ENCODE data around the gene USP44. TPM values are rescaled to one million over a fixed set of nuclear protein-coding genes. Genes with fewer than 3 reads are reported as not detected.

The USP44 gene
- total RNA-seq, 2 donors from 2014 or later: 0.82 to 0.93 TPM

DNA sequence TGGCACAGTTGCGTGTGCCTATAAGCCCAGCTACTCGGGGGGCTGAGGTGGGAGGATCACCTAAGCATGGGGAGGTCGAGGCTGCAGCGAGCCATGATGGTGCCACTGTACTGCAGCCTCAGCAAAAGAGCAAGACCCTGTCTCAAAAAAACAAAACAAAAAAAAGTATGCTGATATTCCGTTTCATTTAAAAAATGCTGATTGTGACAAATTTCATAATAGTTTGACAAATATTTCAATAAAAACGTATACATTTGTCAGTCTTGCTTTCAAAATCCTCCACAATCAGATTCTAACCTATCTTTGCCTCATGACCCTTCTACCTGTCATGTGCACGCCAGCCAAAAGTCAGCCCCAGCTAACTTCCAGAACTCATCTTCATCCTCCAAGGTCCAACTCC lies 9.8 kb downstream of the USP44 start:
- Mint-ChIP-seq H3K27me3 (peaks cover under 1% of the 10 kb centered on the region), H3K9me3 (no peaks in the 10 kb centered on the region)

DNA sequence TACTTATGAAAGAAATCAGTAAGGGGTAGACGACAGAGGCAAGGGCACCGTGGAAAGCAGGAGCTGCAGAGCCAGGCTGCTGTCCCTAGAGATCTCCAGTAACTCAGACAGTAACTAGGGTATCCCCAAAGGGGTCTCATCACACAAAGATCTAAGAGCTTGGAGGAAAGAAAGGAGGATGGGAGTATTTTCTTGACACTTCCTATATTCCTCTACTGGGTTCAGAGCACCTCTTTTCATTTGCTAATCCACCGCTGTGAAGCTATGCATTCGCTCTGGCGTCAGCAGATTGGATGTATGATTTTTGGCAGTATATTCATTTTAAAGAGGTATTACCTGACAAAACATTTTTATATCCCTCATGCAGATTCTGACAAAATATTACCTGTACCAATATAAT lies 12.6 kb downstream of the USP44 start:
- Mint-ChIP-seq H3K9me3 (no peaks in the 10 kb centered on the region), H3K36me3 (ENCODE audit: low read depth) (no peaks in the 10 kb centered on the region), H3K27ac (no peak overlapping the region), H3K4me3 (no peak overlapping the region), H3K27me3 (no peaks in the 10 kb centered on the region), H3K4me1 (no peaks in the 10 kb centered on the region)
- ATAC-seq (replicated peaks): no peak

More for the DNA sequence above, 9.8 kb downstream of the USP44 start:
- H3K4me1 Mint-ChIP-seq: no peaks in the 10 kb centered on the region
- ATAC-seq (replicated peaks): no peak
- H3K27ac Mint-ChIP-seq: no peak overlapping the region
- no peak overlapping the region for H3K4me3 Mint-ChIP-seq
- no peaks in the 10 kb centered on the region for H3K36me3 Mint-ChIP-seq (ENCODE audit: low read depth)

DNA sequence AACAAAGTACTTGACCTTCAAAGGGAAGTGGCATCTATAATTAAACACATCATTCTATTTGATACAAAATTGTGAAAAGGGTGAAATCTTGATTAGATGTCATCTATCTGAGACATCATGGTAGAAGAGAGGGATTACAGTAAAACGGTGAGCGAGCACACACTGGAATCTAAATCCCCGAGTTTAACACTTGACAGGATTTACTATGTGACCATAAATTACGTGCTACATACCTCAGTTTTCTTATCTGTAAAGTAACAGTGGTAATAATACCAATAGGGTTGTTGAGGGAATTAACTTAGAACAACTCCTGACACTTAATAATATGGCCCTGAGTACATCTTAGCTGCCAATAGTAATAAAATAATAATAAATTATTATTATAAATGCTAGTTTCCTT lies 13.3 kb downstream of the USP44 start:
- no peaks in the 10 kb centered on the region for H3K36me3 Mint-ChIP-seq (ENCODE audit: low read depth)
- no peaks in the 10 kb centered on the region for H3K9me3 Mint-ChIP-seq
- no peak overlapping the region for H3K4me3 Mint-ChIP-seq
- no peak overlapping the region for H3K27ac Mint-ChIP-seq
- no peaks in the 10 kb centered on the region for H3K27me3 Mint-ChIP-seq
- no peak for ATAC-seq (replicated peaks)
- H3K4me1 Mint-ChIP-seq: no peaks in the 10 kb centered on the region

DNA sequence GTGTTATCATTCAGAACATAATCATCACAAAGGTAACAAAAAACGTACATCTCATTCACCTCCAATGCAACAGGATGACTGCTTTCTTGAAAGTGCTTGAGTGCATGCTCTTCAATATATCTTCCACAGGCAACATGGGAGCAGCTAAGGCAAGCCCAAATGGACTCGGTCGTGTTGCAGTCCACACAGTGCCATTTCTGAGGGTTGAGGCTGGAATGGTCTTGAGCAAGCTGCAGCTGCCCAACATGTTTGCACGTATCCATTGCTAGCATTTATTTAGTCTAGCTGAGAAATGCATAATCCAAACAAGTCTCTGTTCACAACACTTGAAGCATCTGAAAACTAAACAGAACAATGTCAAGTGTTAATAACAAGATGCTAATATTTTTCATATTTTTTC lies 17.3 kb downstream of the USP44 start:
- H3K9me3 Mint-ChIP-seq: no peaks in the 10 kb centered on the region
- H3K27ac Mint-ChIP-seq: no peak overlapping the region
- no peaks in the 10 kb centered on the region for H3K27me3 Mint-ChIP-seq
- no peak overlapping the region for H3K4me3 Mint-ChIP-seq
- H3K36me3 Mint-ChIP-seq (ENCODE audit: low read depth): no peaks in the 10 kb centered on the region
- no peak for ATAC-seq (replicated peaks)
- no peaks in the 10 kb centered on the region for H3K4me1 Mint-ChIP-seq

DNA sequence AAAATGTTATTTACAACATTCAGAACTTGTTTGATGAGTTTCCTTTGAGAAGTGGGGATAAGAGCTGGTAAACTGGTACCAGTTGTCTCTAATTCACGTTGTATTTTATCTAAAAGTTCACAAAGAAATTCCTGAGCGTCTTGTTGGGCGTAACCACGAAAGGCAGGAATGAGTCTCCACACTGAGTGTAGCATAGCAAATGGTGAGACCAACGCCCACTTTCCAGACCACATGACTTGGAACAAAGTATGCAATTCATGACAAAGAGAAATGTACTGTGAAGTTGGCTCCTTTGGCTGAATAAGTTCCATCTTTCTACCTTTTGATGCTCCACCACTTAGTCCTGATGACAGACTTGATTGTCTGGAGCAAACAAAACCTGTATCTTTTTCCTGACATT lies 18.4 kb downstream of the USP44 start:
- peak; percentile 72 for ATAC-seq (replicated peaks)
- Mint-ChIP-seq H3K27ac (no peak overlapping the region), H3K36me3 (ENCODE audit: low read depth) (no peaks in the 10 kb centered on the region), H3K4me3 (no peak overlapping the region), H3K4me1 (no peaks in the 10 kb centered on the region), H3K9me3 (no peaks in the 10 kb centered on the region), H3K27me3 (no peaks in the 10 kb centered on the region)

DNA sequence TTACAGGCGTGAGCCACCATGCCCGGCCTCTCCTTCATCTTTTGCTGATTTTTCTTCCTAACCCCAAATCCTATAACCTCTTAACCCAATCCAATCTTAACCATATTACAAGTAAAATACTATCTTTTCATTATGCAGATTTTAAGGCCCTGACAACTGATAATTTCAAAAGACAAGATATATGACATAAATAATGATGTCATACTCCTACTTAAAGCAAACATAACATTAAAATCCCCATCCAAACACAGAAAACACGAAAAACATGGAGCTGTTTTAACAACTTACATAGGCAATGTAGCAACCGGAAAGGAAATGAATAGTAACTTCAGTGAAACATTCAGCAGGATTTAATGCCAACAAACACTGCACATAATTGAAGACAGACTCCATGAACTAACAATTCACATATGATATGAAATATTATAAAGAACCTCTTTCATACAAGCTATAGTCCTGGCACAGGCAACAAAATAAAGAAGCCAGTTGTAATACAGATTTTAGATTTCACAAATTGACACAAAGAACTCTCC lies 21.5 kb downstream of the USP44 start:
- Mint-ChIP-seq H3K4me1 (no peaks in the 10 kb centered on the region), H3K27me3 (no peaks in the 10 kb centered on the region), H3K27ac (no peak overlapping the region), H3K36me3 (ENCODE audit: low read depth) (no peaks in the 10 kb centered on the region), H3K9me3 (no peaks in the 10 kb centered on the region), H3K4me3 (no peak overlapping the region)
- ATAC-seq (replicated peaks): no peak

DNA sequence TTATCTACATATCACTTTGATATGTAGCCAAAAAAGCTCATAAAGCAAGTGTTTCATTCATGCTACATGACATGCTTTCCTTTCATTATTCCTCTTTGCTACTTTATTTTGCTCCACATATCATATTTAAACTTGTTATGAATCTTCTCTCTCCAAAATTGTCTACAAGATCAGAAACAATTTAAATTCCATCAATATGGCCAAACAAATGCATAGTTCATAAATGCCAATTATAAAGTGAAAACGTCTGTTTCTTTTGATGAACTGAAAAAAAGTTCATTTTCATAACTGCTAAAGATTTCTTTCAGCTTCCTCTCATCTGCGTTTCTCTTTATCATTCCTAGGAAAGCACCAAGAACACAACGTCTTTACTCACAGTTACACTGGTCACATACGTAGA lies 22.8 kb downstream of the USP44 start:
- no peaks in the 10 kb centered on the region for H3K4me1 Mint-ChIP-seq
- H3K36me3 Mint-ChIP-seq (ENCODE audit: low read depth): no peaks in the 10 kb centered on the region
- H3K27me3 Mint-ChIP-seq: no peaks in the 10 kb centered on the region
- ATAC-seq (replicated peaks): no peak
- H3K4me3 Mint-ChIP-seq: no peak overlapping the region
- H3K9me3 Mint-ChIP-seq: no peaks in the 10 kb centered on the region
- H3K27ac Mint-ChIP-seq: no peak overlapping the region

DNA sequence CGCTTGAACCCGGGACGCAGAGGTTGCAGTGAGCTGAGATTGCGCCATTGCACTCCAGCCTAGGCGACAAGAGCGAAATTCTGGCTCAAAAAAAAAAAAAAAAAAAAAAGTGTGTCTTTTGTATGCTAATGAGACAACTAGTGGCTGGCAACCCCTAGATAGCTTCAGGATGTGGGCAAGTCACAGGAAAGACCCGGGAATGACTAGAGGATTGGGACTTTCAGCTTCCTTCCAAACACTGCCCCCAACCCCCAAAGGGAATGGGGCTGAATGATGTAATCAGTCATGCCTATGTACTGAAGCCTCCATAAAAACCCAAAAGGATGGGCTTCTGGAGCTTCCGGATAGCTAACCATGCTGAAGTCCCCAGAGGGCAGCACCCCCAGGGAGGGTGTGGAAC lies 28.6 kb downstream of the USP44 start:
- Mint-ChIP-seq H3K4me3 (no peak overlapping the region), H3K27me3 (no peaks in the 10 kb centered on the region)

DNA sequence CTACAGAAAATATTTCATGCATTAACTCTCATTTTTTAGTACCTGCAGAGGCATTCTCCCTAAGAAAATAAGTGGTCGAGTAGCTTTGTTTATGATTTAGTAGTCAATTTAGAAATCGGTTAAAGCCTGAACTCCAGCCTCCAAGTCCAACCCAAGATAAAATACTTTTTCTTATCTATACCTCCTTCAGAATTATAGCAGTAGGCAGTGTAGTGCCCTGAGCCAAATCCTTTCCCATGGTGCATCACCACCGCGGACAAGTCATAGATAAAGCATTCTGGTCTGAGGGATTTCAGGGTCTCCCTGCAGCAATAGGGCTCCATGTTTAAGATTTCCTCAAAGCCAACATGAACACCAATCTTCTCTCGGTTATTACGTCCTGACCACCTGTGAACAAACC lies 30.5 kb downstream of the USP44 start:
- no peaks in the 10 kb centered on the region for H3K4me1 Mint-ChIP-seq
- no peak overlapping the region for H3K27ac Mint-ChIP-seq
- H3K9me3 Mint-ChIP-seq: no peaks in the 10 kb centered on the region
- H3K4me3 Mint-ChIP-seq: no peak overlapping the region
- H3K36me3 Mint-ChIP-seq (ENCODE audit: low read depth): peaks cover 18% of the 10 kb centered on the region
- no peaks in the 10 kb centered on the region for H3K27me3 Mint-ChIP-seq
- ATAC-seq (replicated peaks): no peak

More for the DNA sequence above, 28.6 kb downstream of the USP44 start:
- no peak overlapping the region for H3K27ac Mint-ChIP-seq
- ATAC-seq (replicated peaks): no peak
- H3K9me3 Mint-ChIP-seq: no peaks in the 10 kb centered on the region
- peaks cover 6% of the 10 kb centered on the region for H3K36me3 Mint-ChIP-seq (ENCODE audit: low read depth)
- H3K4me1 Mint-ChIP-seq: no peaks in the 10 kb centered on the region

DNA sequence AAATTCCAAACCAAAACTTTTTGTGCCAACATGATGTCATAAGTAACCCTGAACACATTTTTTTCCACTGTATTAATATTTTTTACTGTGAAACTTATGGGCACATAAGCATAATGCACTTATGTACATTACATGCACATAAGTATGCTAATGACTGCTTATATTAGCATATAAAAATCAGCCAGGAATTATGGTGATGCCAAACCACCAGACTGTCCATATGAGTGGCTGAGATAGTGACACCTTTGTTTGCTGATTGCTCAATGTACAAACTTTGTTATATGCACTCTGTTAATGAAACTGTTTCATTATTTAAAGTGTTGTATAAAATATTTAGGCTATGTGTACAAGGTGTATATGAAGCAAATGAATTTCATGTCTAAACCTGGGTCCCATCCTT lies 32.3 kb downstream of the USP44 start:
- Mint-ChIP-seq H3K27ac (no peak overlapping the region), H3K27me3 (no peaks in the 10 kb centered on the region), H3K9me3 (no peaks in the 10 kb centered on the region), H3K36me3 (ENCODE audit: low read depth) (peaks cover 36% of the 10 kb centered on the region), H3K4me3 (no peak overlapping the region), H3K4me1 (no peaks in the 10 kb centered on the region)
- ATAC-seq (replicated peaks): no peak

DNA sequence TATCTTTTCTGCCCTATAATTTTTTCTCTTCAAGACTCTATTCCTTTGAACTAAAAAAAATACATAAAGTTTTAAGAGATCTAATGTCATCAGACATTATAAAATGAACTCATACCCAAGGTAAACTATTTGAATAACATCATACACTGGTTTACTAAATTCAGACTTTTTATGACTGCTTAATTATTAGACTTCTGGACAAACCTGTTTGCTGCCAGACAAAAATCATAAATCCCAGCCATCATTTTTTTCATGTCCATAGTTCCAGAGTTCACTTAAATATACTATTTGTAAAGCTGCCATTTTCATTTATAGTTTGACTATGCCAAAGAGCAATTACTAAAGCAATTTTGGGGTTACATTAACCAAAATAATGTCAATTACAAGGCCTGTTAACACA lies 34.0 kb downstream of the USP44 start:
- ATAC-seq (replicated peaks): no peak
- Mint-ChIP-seq H3K4me1 (no peaks in the 10 kb centered on the region), H3K27ac (peak overlapping the region; percentile 14), H3K27me3 (no peaks in the 10 kb centered on the region), H3K4me3 (no peak overlapping the region), H3K9me3 (no peaks in the 10 kb centered on the region), H3K36me3 (ENCODE audit: low read depth) (peaks cover 53% of the 10 kb centered on the region)

DNA sequence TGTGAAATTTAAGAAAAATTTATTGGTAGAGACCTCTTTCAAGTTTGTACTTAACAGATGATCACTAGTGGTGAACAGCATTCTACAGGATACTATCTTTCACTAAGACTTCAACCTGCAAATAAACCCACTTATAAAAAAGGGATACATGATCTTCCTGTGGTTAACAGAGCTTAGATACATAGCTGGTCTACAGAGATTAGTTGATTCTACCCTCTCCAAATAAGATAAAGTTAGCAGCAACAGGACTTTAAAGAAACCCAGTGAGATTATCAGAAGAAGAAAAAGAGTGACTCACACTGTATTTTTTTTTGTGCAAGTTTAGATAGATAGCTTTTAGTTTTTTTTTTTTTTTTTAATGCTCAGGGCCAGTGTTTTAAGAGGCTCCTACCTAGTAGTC lies 34.5 kb downstream of the USP44 start:
- H3K4me3 Mint-ChIP-seq: no peak overlapping the region
- peak overlapping the region; percentile 14 for H3K27ac Mint-ChIP-seq
- H3K4me1 Mint-ChIP-seq: no peaks in the 10 kb centered on the region
- H3K27me3 Mint-ChIP-seq: no peaks in the 10 kb centered on the region
- H3K36me3 Mint-ChIP-seq (ENCODE audit: low read depth): peaks cover 53% of the 10 kb centered on the region
- H3K9me3 Mint-ChIP-seq: no peaks in the 10 kb centered on the region
- no peak for ATAC-seq (replicated peaks)

DNA sequence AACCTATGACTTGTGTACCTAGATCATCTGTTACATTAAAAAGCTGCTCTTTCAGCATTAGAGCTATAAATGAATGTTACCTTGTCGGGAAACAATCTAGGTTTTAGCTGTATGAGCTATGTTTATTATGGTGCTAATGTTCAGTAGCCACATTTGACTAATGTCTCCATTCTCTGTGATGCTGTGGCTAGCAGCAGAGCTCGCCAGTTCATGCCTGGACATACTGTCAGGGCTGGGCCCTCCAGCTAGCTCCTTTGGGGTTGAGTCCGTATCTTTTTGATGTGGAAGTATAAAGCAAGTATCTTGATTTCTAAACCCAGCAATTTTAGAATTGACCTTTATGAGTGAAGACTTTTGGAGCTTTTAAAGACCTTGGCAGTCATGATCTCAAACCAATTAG lies 36.1 kb downstream of the USP44 start:
- no peak for ATAC-seq (replicated peaks)
- Mint-ChIP-seq H3K27me3 (no peaks in the 10 kb centered on the region), H3K36me3 (ENCODE audit: low read depth) (peaks cover 68% of the 10 kb centered on the region), H3K4me3 (no peak overlapping the region), H3K9me3 (no peaks in the 10 kb centered on the region), H3K4me1 (no peaks in the 10 kb centered on the region), H3K27ac (no peak overlapping the region)

DNA sequence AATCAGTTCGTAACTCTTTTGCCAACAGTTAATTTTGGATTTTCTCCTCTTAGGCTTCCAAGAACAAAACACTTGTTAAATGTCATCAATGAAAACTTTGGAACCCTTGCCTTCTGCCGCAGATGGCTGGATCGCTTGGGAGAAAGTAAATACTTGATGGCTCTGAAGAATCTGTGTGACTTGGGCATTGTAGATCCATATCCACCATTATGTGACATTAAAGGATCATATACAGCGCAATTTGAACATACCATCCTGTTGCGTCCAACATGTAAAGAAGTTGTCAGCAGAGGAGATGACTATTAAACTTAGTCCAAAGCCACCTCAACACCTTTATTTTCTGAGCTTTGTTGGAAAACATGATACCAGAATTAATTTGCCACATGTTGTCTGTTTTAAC lies 37.7 kb downstream of the USP44 start:
- Mint-ChIP-seq H3K27ac (no peak overlapping the region), H3K4me3 (no peak overlapping the region), H3K27me3 (no peaks in the 10 kb centered on the region), H3K36me3 (ENCODE audit: low read depth) (peaks cover 84% of the 10 kb centered on the region), H3K4me1 (no peaks in the 10 kb centered on the region), H3K9me3 (no peaks in the 10 kb centered on the region)
- no peak for ATAC-seq (replicated peaks)

DNA sequence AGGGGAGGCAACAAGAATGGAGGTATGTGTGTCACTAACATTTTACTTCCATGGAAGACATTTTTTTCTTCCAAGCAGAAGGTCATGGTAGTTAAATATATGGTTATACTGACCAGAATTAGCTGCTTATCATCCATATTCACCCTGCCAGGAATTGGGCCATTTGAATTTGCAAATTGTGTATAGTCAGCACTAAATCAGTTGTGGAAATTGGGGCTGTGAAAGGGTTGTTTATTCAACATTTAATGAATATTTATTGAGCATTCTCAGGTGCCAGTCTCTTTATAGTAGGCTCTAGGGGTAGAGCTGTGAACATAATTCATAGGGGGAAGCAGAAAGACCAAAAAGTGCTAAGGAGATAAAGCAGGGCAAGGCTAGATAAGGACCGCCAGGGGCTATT lies 39.3 kb downstream of the USP44 start:
- Mint-ChIP-seq H3K4me1 (no peaks in the 10 kb centered on the region), H3K9me3 (no peaks in the 10 kb centered on the region), H3K4me3 (no peak overlapping the region), H3K36me3 (ENCODE audit: low read depth) (peaks cover 96% of the 10 kb centered on the region), H3K27me3 (no peaks in the 10 kb centered on the region), H3K27ac (no peak overlapping the region)
- ATAC-seq (replicated peaks): no peak

DNA sequence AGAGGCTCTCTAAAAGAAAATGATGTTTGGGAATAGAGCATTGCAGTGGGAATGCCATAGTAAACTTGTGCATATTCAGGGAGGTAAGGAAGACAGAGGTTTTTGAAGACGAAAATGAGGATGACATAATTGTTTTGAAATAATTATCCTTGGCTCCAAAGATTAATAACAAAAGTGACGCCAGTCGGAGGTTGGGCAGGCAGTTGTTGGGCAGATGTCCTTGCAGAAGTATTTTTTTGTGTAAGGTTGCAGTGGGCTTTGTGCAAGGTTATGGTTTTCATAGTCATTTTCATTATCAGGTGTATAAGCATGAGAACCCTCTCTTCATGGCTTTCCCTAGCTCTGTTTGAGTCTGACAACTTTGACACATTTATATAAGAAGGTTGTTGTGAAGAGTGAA lies 42.0 kb downstream of the USP44 start:
- ATAC-seq (replicated peaks): no peak
- Mint-ChIP-seq H3K36me3 (ENCODE audit: low read depth) (peaks cover 100% of the 10 kb centered on the region), H3K4me1 (no peaks in the 10 kb centered on the region), H3K27ac (no peak overlapping the region), H3K9me3 (no peaks in the 10 kb centered on the region), H3K27me3 (no peaks in the 10 kb centered on the region), H3K4me3 (no peak overlapping the region)

Measured in activated T-helper 17 cell treated with anti-CD3 and anti-CD28 coated beads, Interleukin-2, amount 50 U/mL, for 72 hours (primary cell).